Measurements from ENCODE around the gene C22orf39.

DNA sequence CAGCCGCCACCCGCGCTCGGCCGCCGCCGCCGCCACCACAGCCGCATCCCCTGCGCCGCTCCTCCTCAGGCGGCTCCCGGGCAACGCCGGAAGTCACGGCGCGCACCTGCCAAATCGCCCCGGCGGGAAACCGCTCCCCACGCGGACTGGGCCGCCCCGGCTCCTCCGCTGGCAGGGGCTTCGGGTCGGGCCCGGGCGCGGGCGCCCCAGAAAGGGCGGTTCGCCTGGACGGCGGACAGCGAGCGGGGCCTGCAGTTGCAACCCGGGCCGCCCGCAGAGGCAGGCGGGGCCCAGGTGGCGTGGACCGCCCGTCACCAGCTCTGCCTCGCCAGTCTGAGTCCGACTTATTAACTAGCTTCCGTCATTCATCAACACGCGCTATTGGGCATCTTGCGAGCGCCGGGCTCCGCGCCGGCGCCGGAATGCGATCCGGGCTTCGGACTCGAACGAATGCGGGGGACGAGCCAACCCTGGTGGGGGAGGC, 15.8 kb downstream of the C22orf39 start, which contains the start of gene HIRA:
- TF ChIP-seq POLR2A (IDR thresholded peaks at IDR 0.05), result no peak
- TF ChIP-seq, protein P1, sequence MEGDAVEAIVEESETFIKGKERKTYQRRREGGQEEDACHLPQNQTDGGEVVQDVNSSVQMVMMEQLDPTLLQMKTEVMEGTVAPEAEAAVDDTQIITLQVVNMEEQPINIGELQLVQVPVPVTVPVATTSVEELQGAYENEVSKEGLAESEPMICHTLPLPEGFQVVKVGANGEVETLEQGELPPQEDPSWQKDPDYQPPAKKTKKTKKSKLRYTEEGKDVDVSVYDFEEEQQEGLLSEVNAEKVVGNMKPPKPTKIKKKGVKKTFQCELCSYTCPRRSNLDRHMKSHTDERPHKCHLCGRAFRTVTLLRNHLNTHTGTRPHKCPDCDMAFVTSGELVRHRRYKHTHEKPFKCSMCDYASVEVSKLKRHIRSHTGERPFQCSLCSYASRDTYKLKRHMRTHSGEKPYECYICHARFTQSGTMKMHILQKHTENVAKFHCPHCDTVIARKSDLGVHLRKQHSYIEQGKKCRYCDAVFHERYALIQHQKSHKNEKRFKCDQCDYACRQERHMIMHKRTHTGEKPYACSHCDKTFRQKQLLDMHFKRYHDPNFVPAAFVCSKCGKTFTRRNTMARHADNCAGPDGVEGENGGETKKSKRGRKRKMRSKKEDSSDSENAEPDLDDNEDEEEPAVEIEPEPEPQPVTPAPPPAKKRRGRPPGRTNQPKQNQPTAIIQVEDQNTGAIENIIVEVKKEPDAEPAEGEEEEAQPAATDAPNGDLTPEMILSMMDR (IDR thresholded peaks at IDR 0.05 in 4 of 5, conservative IDR thresholded peaks at IDR 0.05 in 1 of 5), result no peak
